PFSK-1 (cell line): Measurements from ENCODE around the gene STARD8.

Source experiments
- POLR2AphosphoS5 ChIP-seq: IDR thresholded peaks from 2 replicates; pipeline ENCODE4 v1.6.1; 2012; ENCODE audit warnings: low read depth, mild to moderate bottlenecking, control low read depth, low read length, moderate library complexity
- REST ChIP-seq, 2 experiments: IDR thresholded peaks; 2 replicates each; pipeline versions ENCODE4 v1.6.1 to v1.8.0; 2011 to 2012; ENCODE audit warnings: low read depth in 2 of 2, low read length in 2 of 2, control low read depth in 1 of 2, inconsistent platforms in 1 of 2, mild to moderate bottlenecking in 1 of 2, moderate library complexity in 1 of 2; ENCODE audit not compliant: insufficient read depth in 1 of 2
- SIN3A ChIP-seq: IDR thresholded peaks from 2 replicates; pipeline ENCODE4 v1.6.1; 2012; ENCODE audit warnings: mild to moderate bottlenecking, low read length, moderate library complexity, borderline replicate concordance; ENCODE audit not compliant: insufficient read depth
- TAF1 ChIP-seq: IDR thresholded peaks from 2 replicates; pipeline ENCODE4 v1.6.1; 2012; ENCODE audit warnings: low read length, control low read depth, borderline replicate concordance; ENCODE audit not compliant: insufficient read depth

GRCh38 chrX:68761086-68761485 is 113.6 kb downstream of the STARD8 start:
- no peak for TF ChIP-seq POLR2AphosphoS5
- no peak for TF ChIP-seq TAF1
- TF ChIP-seq SIN3A = no peak
- TF ChIP-seq REST (IDR thresholded peaks at IDR 0.05; ENCODE audit: insufficient read depth in 1 of 2, low read depth in 2 of 2, low read length in 2 of 2) = no peak
